ENCODE measurements around the gene SEPTIN5. TPM values are rescaled to one million over a fixed set of nuclear protein-coding genes. Genes with fewer than 3 reads are reported as not detected.

Gene SEPTIN5
- total and polyA plus RNA-seq, 9 of the 15 experiments (the other 6 are each of a cell fraction or from before 2014, with no cell fraction given): 0.03 to 195 (median 119) TPM

GRCh38 chr22:19718456-19719049, 4.2 kb downstream of the SEPTIN5 start:
- in situ Hi-C loops (cut with MboI): no loop called here
- peak overlapping the region; percentile 89 to 98 for H3K9ac ChIP-seq (ENCODE audit: insufficient read depth in 1 of 2, low read depth in 2 of 2, low read length in 2 of 2)
- ChIA-PET POLR2A (interaction anchor here (0.6 to 2.7 kb wide), 5 partner anchors 9 to 1852 kb away, joined by 3 to 8 read pairs (median 3); no protein-coding TSS in a partner anchor), CTCF (ENCODE audit: low intra/inter-chr PET ratio) (interaction anchor here (0.6 to 4.5 kb wide), 19 partner anchors 9 to 598 kb away, joined by 3 to 113 read pairs (median 5); no protein-coding TSS in a partner anchor)
- no peaks in the 10 kb centered on the region for H3K9me3 ChIP-seq (replicated peaks; ENCODE audit: control insufficient read depth, insufficient read depth, low read depth, low read length)
- peaks cover 64 to 99% of the 10 kb centered on the region in 2 experiments for H3K4me1 ChIP-seq (replicated peaks in 1 of 2; ENCODE audit: control insufficient read depth in 2 of 2, insufficient read depth in 2 of 2, low read length in 2 of 2)
- intact Hi-C loops (cut with micrococcal nuclease): loop anchor here (1.0 to 10.0 kb wide), 4 partner anchors 39 to 241 kb away; partner anchors contain the start of genes CDC45 and UFD1
- ATAC-seq: no peak
- peak in 1 of 4 experiments; percentile 67 for DNase-seq (ENCODE audit: extremely low read depth in 1 of 4, low spot score in 3 of 4)
- BruUV-seq (replicated peaks): no TSS peak
- peaks cover 33% of the 10 kb centered on the region for H3K36me3 ChIP-seq (ENCODE audit: control insufficient read depth, insufficient read depth, low read length)
- peak overlapping the region; percentile 92 for H3K4me2 ChIP-seq (ENCODE audit: insufficient read depth, low read length)
- H3K27ac ChIP-seq (ENCODE audit: extremely low read depth, low read depth, low read length): peak overlapping the region; percentile 92
- peaks cover 34% of the 10 kb centered on the region for H4K20me1 ChIP-seq (replicated peaks; ENCODE audit: control insufficient read depth, insufficient read depth, low read length)
- under 1% methylated on average over 70 of the region's 70 CpGs for WGBS (ENCODE audit: insufficient coverage, low coverage, missing lambda C conversion rate)
- peaks cover 0 to 5% of the 10 kb centered on the region in 2 experiments; a peak in 2 of 5 replicates for H3K27me3 ChIP-seq (ENCODE audit: control insufficient read depth in 2 of 2, insufficient read depth in 2 of 2, low read length in 2 of 2)
- H3K4me3 ChIP-seq: peak overlapping the region; percentile 51
- H2AFZ ChIP-seq (ENCODE audit: low read depth, low read length): peak overlapping the region; percentile 94
- peaks cover 27% of the 10 kb centered on the region for H3K9me1 ChIP-seq (ENCODE audit: control insufficient read depth, insufficient read depth, low read length)
- FAIRE-seq: no peak
- peaks cover 38% of the 10 kb centered on the region for H3K79me2 ChIP-seq (ENCODE audit: control insufficient read depth, insufficient read depth, low read length)
- no peak for TF ChIP-seq LCOR (CRISPR knock-in tag; IDR thresholded peaks at IDR 0.05)
- peak; percentile 40 for TF ChIP-seq BCOR (IDR thresholded peaks at IDR 0.05)
- no peak for TF ChIP-seq MYBL2 (IDR thresholded peaks at IDR 0.05; ENCODE audit: low read depth)
- TF ChIP-seq MYBL2 (CRISPR knock-in tag; IDR thresholded peaks at IDR 0.05; ENCODE audit: borderline replicate concordance): no peak
- TF ChIP-seq RBFOX2 (IDR thresholded peaks at IDR 0.05; ENCODE audit: low read depth, low read length): peak; percentile 90
- TF ChIP-seq SFPQ (IDR thresholded peaks at IDR 0.05; ENCODE audit: low read depth, low read length): no peak
- no peak for TF ChIP-seq E2F3 (CRISPR knock-in tag; IDR thresholded peaks at IDR 0.05)
- no peak for TF ChIP-seq PURB (CRISPR knock-in tag; IDR thresholded peaks at IDR 0.05; ENCODE audit: low read depth)
- TF ChIP-seq KAT2B (IDR thresholded peaks at IDR 0.05; ENCODE audit: low read depth, low read length): no peak
- no peak for TF ChIP-seq JUN (IDR thresholded peaks at IDR 0.05; ENCODE audit: borderline replicate concordance, low read depth, low read length)
- TF ChIP-seq JUN (CRISPR knock-in tag; IDR thresholded peaks at IDR 0.05; ENCODE audit: borderline replicate concordance): no peak
- no peak for TF ChIP-seq ZNF124 (CRISPR knock-in tag; IDR thresholded peaks at IDR 0.05)
- no peak for TF ChIP-seq AFF1 (IDR thresholded peaks at IDR 0.05; ENCODE audit: low read depth in 1 of 2, partially characterized antibody in 2 of 2)
- no peak for TF ChIP-seq ATF4 (CRISPR knock-in tag; IDR thresholded peaks at IDR 0.05)
